H1 (cell line): ENCODE data around the gene SREK1IP1. TPM values are rescaled to one million over a fixed set of nuclear protein-coding genes. Genes with fewer than 3 reads are reported as not detected.
A peak's percentile ranks its signal among the peaks of the same experiment; 100 is the strongest.

Experiments used
- CHD2 ChIP-seq: IDR thresholded peaks from 2 replicates; pipeline ENCODE4 v1.6.1; 2012; ENCODE audit warnings: low read length, improper control_type of control experiment
- EGR1 ChIP-seq: IDR thresholded peaks from 2 replicates; pipeline ENCODE4 v1.6.1; 2011; ENCODE audit warnings: low read depth, low read length, borderline replicate concordance
- FOSL1 ChIP-seq: IDR thresholded peaks from 2 replicates; pipeline ENCODE4 v1.6.1; 2011; ENCODE audit warnings: mild to moderate bottlenecking, low read depth, low read length, moderate library complexity; ENCODE audit not compliant: insufficient read depth
- GABPA ChIP-seq: IDR thresholded peaks from 2 replicates; pipeline ENCODE4 v1.6.1; 2011; ENCODE audit warnings: mild to moderate bottlenecking, low read length, moderate library complexity, borderline replicate concordance; ENCODE audit not compliant: insufficient read depth
- GTF2F1 ChIP-seq: IDR thresholded peaks from 2 replicates; pipeline ENCODE4 v1.6.1; 2012; ENCODE audit warnings: low read depth, low read length, improper control_type of control experiment, borderline replicate concordance
- MAFK ChIP-seq: IDR thresholded peaks from 2 replicates; pipeline ENCODE4 v1.6.1; 2012; ENCODE audit warnings: low read depth, mild to moderate bottlenecking, improper control_type of control experiment, low read length
- PHF8 ChIP-seq: fragments of 200-600 bp; sonication (generic); conservative IDR thresholded peaks from 2 replicates; pipeline ENCODE4 v1.7.1; 2012; ENCODE audit warnings: low read depth, mild to moderate bottlenecking, inconsistent platforms, low read length, moderate library complexity
- POLR2AphosphoS5 ChIP-seq: IDR thresholded peaks from 2 replicates; pipeline ENCODE4 v1.6.1; 2011; ENCODE audit warnings: low read depth, low read length
- POU5F1 ChIP-seq: IDR thresholded peaks from 2 replicates; pipeline ENCODE4 v1.6.1; 2011; ENCODE audit warnings: low read depth, mild to moderate bottlenecking, low read length, moderate library complexity
- RAD21 ChIP-seq, 2 experiments: IDR thresholded peaks in 1 of 2; conservative IDR thresholded peaks in 1 of 2; 2 replicates each; pipeline ENCODE4 v1.6.1; 2011; ENCODE audit warnings: low read depth in 2 of 2, low read length in 2 of 2, improper control_type of control experiment in 1 of 2, inconsistent platforms in 1 of 2, mild to moderate bottlenecking in 1 of 2, moderate library complexity in 1 of 2
- RBBP5 ChIP-seq: IDR thresholded peaks from 2 replicates; pipeline ENCODE4 v1.7.1; 2012; ENCODE audit warnings: low read depth, mild to moderate bottlenecking, inconsistent platforms, low read length, moderate library complexity, borderline replicate concordance
- RFX5 ChIP-seq: IDR thresholded peaks from 2 replicates; pipeline ENCODE4 v1.6.1; 2011; ENCODE audit warnings: low read depth, low read length, improper control_type of control experiment, borderline replicate concordance
- SIRT6 ChIP-seq: IDR thresholded peaks from one replicate; pipeline ENCODE4 v1.7.1; 2012; ENCODE audit warnings: low read length, inconsistent platforms
- SP1 ChIP-seq: IDR thresholded peaks from 2 replicates; pipeline ENCODE4 v1.6.1; 2011; ENCODE audit warnings: low read depth, low read length
- SP4 ChIP-seq: IDR thresholded peaks from 2 replicates; pipeline ENCODE4 v1.6.1; 2012; ENCODE audit warnings: low read length, inconsistent platforms
- TAF7 ChIP-seq: optimal IDR thresholded peaks from 2 replicates; pipeline ENCODE3; 2011; ENCODE audit warnings: low read depth, mild to moderate bottlenecking, inconsistent platforms, low read length, moderate library complexity, borderline replicate concordance
- TCF12 ChIP-seq: IDR thresholded peaks from 2 replicates; pipeline ENCODE4 v1.6.1; 2011; ENCODE audit warnings: low read depth, mild to moderate bottlenecking, low read length
- polyA plus RNA-seq, 7 experiments: library from polyadenylated mRNA; depleted of rRNA in 3 of 7; stranded (reverse) in 5 of 7; unstranded in 2 of 7; fragments of >200 nt in 5 of 7; fragments of 200-250 nt in 2 of 7; gene quantifications; 1 replicate in 5 of 7; 2 replicates in 1 of 7; 4 replicates in 1 of 7; pipeline versions ENCODE4 v1.2.1 to v1.2.3, GENCODE V29; 2011 to 2013; ENCODE audit warnings: missing spikeins in 2 of 7, mixed read lengths in 2 of 7
- total RNA-seq: library from RNA; stranded (reverse); fragmentation: NEBNext Ultra II Directional; extraction: Animal tissue kit (Norgen Biotek cat#: 25700); gene quantifications from 2 replicates; pipeline ENCODE4 v1.2.1, GENCODE V29; 2021
- TF ChIP-seq, protein P1 (sequence below): IDR thresholded peaks from 2 replicates; pipeline ENCODE4 v1.6.1; 2012; ENCODE audit warnings: inconsistent platforms
- TF ChIP-seq, protein P2 (sequence below): IDR thresholded peaks from 2 replicates; pipeline ENCODE4 v1.6.1; 2011; ENCODE audit warnings: low read length, improper control_type of control experiment

Gene SREK1IP1
- total and polyA plus RNA-seq, 2 of the 8 experiments (the other 6 are each of a cell fraction or from before 2014, with no cell fraction given): 6.2 to 39.0 TPM

DNA sequence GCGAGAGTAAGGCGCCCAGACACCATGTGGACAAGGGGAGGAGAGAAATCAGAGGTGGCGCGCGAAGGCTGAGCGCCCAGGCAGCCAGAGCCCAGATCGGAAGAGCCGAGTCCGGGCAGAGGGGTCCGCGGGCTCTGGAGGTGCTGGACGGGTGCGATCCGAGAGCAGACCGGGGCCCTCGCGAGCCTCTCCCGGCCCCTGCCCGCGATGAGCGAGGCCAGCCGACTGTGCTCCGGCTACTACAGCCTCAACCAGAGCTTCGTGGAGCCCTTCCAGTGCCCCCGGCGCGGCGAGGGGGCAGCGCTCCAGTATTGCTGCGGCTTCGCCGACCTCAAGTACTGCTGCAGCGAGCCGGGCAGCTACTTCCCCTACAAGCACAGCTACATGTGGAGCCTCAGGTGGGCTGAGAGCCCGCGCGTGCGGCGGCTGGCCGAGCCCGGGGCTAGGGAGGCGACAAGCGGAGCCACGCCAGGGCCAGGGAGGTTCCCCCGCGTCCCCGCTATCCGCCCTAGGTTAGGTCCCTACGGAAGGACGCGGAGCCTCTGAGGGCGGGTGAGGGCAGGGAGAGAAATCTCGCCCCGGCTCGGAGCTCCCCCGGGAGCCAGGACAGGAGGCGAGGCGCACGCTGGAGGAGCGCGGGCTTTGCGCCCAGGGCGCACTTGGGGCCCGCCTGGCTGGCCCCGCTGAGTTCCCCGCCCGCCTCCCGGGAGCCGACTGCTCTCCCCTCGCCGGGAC is 77.9 kb downstream of the SREK1IP1 start, which contains the start of gene SHISAL2B (continued):
- TF ChIP-seq POU5F1 (no peak), POLR2AphosphoS5 (peak; percentile 74; the same call in 1 of the 2 replicates), TCF12 (no peak), GTF2F1 (peak; percentile 41; the same call in 1 of the 2 replicates), RAD21 (IDR thresholded peaks at IDR 0.05 in 1 of 2, conservative IDR thresholded peaks at IDR 0.05 in 1 of 2; ENCODE audit: low read depth in 2 of 2, low read length in 2 of 2) (no peak), SIRT6 (no peak), SP1 (no peak), CHD2 (no peak), RBBP5 (peak; percentile 79; the same call in 1 of the 2 replicates), TAF7 (peak; percentile 24), EGR1 (0 out of 2 replicates have a peak, but pooled peaks have one; percentile 3), GABPA (no peak), RFX5 (no peak), FOSL1 (no peak), SP4 (no peak), MAFK (no peak), PHF8 (no peak)
- TF ChIP-seq, protein P1, sequence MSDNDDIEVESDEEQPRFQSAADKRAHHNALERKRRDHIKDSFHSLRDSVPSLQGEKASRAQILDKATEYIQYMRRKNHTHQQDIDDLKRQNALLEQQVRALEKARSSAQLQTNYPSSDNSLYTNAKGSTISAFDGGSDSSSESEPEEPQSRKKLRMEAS: peak; percentile 80
- TF ChIP-seq, protein P2, sequence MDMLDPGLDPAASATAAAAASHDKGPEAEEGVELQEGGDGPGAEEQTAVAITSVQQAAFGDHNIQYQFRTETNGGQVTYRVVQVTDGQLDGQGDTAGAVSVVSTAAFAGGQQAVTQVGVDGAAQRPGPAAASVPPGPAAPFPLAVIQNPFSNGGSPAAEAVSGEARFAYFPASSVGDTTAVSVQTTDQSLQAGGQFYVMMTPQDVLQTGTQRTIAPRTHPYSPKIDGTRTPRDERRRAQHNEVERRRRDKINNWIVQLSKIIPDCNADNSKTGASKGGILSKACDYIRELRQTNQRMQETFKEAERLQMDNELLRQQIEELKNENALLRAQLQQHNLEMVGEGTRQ: no peak
